IPS-NIHi11 (cell line): Measurements from ENCODE around the gene GABARAPL2.

Source experiments
- DNase-seq: peaks from one replicate; pipeline ENCODE4 v3.0.0; 2012; ENCODE audit warnings: mixed read lengths, low spot score

GABARAPL2 gene

DNA sequence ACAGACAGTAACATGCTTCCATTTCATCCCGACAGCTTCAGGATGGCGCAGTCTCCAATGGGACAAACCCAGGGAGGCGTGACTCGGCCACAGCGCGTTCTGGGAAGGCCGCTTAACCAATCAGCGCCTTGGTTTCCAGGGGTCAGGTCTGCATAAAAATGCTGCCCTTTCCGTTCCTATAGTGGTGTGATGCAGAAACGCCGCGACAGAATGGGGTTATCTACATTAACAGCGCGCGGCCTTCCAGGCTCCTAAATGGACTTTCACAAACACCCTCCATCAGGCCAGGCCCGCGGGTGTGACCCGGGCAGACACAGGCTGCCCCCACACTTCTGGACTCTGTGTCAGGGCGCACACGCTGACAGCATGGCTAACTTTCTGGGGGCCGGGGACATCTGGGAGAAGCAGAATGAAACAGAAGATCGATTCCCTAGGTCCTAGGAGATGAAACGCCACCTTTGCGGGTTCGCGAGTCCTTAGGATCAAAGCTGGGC is 10.9 kb upstream of the GABARAPL2 start:
- peak; percentile 91 for DNase-seq

GRCh38 chr16:75555707-75556430 is 10.3 kb upstream of the GABARAPL2 start, which contains the start of gene TMEM231:
Gene TMEM231, minus strand, starts transcription at chr16:75556252. Its CDS starts 43 bp downstream, at chr16:75556209.
- DNase-seq, result peak; percentile 96

DNA sequence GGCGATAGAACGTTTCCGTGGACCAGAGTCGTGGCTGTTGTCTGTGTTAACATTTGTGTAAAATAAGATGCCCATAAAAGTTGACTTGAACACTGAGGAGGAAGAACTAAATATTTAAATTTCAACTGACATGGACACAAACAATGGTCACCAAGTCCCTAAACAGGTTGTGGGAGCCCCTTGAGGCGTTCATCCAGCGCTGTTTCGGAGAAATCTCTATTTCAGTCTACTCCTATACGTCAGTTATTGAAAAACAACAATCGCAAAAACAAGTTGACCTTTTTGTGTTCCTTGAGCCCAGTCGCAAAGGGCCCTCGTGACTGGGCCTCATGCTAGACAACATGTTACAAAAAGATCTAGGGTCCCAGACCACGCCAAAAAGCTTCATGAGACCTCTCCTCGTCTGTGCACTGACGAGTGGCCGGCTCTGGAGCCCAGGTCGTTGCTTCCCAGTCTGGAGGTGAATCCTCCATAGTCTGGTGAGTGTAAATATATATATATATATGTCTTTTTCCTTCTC is 9.7 kb upstream of the GABARAPL2 start:
- DNase-seq, result no peak

- DNase-seq, result no peak
Observed at GRCh38 chr16:75558846-75559401, 7.3 kb upstream of the GABARAPL2 start.

DNA sequence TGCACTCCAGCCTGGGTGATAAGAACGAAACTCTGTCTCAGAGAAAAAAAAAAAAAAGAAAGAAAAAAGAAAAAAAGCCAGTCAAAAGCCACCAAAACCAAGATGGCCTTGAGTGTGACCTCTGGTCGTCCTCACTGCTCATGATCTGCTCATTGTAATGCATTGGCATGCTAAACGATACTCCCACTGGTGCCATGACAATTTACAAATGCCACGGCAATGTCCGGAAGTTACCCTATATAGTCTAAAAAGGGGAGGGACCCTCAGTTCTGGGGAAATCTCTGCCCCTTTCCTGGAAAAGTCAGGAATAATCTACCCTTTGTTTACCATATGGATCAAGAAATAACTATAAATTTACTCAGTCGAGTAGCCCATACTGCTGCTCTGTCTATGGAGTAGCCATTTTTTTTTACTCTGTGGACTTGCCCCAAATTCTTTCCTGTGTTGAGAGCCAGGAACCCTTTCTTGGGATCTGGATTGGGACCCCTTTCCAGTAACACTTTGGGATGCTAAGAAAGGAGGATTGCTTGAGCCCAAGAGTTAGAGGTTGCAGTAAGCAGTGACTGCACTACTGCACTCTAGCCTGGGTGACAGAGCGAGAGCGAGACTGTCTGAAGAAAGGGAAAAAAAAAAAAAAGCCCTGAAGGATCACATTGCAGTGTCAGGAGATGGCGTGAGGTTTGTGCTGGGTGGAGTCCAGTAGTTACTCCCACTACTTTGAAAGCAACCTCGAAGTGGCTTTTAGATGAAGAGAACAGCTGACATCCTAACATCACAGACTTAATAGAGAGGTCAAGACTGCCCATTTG is 6.4 kb upstream of the GABARAPL2 start:
- DNase-seq, result peak; percentile 27

GRCh38 chr16:75565640-75566039 is 539 bp upstream of the GABARAPL2 start:
- no peak for DNase-seq

DNA sequence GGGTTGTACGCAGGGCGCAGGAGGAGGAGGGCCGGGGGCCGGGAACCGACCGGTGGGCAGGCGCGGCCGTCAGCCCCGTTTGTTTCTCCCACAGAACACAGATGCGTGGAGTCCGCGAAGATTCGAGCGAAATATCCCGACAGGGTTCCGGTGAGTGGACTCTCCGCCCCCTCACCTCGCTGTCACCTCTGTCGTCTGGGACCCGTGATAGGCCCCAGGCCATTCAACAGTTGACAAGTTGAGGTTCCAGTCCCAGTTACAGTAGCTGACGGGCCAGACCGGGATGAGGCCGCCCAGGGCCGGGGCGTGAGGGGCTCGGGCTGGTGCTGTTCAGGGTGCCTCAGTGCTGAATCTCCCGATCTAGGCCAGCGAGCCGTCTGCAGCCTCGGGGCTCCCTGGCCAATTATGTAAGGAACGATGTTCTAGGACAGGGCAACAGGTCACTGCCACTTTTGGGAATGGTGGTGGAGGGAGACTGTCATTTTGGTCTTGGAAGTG is 628 bp downstream of the GABARAPL2 start:
- DNase-seq, result peak; percentile 31

- DNase-seq, result no peak
Observed at GRCh38 chr16:75567911-75568310, 1.7 kb downstream of the GABARAPL2 start.

DNA sequence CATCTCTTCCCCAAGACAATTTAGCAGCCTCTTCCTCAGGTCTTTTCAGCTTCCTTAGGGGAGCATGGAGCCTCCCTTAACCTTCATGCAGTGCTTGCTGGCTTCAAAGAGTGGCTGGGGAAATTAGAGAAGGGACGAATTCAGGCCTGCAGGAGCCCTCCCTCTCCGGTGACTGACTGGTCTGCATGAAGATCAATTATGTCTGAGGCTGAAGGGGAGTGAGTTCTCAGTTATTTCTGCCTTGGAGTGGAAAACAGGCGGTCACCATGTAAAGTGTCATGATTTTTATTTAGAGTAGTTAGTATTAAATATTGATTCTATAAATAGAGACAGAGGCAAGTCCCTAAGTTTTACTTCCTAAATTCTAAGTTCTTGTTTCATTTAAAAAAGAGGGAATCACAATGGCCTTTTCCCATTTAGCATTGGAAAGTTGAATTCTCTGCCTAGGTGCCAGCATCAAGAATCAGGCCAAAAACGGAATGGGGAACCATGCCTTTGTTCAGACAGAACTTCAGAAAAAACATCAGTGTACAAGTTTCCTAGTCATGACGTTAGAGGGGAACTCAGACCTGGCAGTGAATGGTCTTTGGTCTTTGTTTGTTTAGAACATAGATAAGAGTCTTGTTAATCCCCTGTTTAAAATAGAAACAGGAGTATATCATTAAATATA is 4.4 kb downstream of the GABARAPL2 start:
- no peak for DNase-seq

DNA sequence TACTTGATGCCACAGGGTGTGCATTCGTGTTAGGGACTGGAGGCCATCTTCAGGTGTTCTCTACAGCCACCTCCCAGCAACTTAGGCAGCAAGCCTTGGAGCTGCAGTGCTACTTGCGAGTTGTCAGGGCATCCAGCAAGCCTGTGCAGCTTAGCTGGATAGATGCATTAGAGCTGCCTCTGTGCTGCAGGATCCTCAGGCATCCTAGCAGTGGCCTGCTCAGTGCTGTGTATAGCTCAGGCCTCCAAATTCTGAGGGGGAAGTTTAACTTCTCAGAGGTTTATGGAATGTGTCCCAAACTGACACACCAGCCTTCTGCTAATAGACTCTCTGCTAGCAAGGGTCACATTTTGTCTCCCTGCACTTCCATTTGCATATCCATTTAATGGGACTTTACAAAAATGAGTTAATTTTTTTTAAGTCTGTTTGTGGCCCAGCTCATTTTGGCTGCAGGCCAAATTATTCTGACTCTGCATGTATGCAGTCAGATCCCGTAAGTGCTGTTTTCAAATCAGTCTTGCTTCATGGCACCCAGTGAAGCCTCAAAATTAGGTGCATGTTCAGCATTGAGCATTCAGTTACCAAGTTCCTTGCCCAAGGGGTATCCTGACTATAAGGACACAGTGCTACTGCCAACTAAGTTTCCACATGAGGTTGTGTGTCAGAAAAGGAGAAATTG is 6.8 kb downstream of the GABARAPL2 start:
- DNase-seq, result no peak

GRCh38 chr16:75573955-75574354 is 7.8 kb downstream of the GABARAPL2 start:
- DNase-seq, result no peak

DNA sequence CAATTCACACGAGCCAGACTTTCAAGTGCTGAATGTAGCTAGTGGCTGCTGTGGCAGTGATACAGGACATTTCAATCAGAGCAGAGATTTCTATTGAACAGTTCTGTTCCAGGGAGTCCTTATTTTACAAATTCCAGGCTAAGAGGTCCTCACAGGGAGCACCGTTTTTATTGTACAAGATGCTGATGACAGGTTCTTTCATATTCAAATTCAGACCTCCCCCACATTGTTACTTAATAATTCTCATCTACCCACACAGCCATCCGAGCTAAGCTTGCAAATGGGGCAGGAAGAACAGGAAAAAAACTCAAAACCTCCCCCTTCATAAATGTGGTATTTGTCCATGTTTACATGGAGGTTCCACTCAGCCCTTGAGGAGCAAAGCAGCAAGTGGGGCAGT is 9.8 kb downstream of the GABARAPL2 start:
- no peak for DNase-seq

- no peak for DNase-seq
Observed at GRCh38 chr16:75576384-75576811, 10.2 kb downstream of the GABARAPL2 start.

DNA sequence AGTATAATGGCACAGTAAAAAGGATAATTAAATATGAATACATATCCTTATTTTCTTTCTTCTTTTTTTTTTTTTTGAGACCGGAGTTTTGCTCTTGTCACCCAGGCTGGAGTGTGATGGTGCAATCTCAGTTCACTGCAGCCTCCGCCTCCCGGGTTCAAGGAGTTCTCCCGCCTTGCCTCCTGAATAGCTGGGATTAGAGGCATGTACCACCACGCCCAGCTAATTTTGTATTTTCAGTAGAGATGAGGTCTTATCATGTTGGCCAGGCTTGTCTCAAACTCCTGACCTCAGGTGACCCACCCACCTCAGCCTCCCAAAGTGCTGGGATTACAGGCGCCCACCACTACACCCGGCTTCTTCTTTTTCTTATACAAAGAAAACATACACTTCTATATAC is 12.0 kb downstream of the GABARAPL2 start:
- DNase-seq, result no peak

GRCh38 chr16:75578725-75579124 is 12.5 kb downstream of the GABARAPL2 start:
- no peak for DNase-seq

GRCh38 chr16:75579281-75579834 is 13.2 kb downstream of the GABARAPL2 start:
- no peak for DNase-seq

DNA sequence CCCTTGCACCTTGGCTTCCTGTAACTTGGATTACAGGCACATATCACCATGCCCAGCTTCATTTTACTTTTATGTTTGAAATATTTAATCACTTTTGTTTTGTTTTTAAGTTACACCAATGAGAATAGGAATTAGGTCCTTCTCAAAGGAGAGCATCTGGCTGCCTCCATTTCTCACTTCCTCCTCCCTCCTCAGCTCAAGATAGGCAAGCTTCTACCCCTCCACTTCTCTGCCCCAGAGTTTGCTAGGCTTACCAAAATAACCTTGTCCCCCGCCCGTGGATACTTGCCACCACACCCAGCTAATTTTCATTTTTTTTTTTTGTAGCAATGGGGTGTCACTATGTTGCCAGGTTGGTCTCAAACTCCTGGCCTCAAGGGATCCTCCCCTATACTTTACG is 17.9 kb downstream of the GABARAPL2 start:
- no peak for DNase-seq

DNA sequence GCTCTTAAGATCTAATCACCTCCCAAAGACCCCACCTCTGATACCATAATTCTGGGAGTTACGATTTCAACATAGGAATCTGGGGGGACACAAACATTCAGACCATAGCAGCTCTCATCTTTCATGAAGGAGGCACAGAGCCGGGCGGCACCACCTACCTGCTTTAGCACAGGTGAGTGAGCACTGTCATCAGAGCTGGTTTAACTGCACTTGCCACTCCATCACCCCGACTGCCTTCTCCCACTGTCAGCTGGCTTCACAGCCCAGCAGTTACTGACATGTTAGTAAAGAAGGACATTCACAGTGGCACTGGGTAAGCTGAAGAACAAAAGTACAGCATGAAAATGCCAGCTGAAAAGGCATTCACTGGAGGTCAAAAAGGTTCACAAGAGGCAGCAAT is 22.5 kb downstream of the GABARAPL2 start:
- no peak for DNase-seq

GRCh38 chr16:75589306-75589705 is 23.1 kb downstream of the GABARAPL2 start:
- no peak for DNase-seq

DNA sequence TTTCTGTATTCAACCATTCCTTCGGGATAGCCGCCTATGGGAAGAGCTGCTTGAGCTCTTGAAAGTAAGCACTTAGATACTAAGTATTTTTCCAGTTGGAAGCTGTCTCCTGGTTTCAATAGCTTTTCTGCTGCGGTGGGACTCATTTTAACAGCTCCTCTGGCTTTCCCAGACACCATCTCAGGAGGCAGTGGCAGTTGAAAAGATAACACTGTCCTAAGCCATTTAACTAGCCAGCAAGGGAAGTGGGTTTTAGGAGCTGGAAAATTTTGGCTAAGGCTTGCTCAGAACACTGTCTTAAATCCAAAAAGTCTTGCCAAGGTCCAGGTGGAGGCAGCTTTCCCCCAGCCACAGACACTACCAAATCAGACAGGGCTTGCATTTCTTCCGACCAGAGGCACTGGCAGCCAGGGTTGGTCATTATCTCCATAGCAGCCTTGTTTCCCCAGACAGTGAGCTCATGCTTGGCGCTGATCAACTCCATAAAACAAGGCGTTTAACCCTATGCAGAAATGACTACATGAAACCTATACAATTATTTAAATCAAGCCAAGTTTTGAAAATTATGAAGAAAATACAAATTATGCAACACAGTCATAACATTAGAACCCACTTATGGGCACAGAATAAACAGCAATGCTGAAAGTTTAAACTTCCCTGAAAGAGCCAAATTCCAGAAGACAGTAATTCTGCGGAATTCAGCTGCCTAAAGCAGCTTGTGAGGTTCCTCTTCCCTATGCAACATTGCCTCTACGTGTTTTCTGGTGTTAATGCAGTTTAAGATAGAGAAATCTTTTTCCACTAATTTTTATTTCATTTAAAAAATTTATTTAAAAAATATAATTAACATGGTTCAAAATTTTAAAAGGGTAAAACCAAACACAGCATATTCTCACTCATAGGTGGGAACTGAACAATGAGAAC is 25.0 kb downstream of the GABARAPL2 start:
- no peak for DNase-seq
